ENCODE results near the gene SPATA20.

SPATA20 gene

GRCh38 chr17:50520483-50520882, 26.5 kb upstream of the SPATA20 start:
- no peak for DNase-seq (ENCODE audit: low read depth)

DNA sequence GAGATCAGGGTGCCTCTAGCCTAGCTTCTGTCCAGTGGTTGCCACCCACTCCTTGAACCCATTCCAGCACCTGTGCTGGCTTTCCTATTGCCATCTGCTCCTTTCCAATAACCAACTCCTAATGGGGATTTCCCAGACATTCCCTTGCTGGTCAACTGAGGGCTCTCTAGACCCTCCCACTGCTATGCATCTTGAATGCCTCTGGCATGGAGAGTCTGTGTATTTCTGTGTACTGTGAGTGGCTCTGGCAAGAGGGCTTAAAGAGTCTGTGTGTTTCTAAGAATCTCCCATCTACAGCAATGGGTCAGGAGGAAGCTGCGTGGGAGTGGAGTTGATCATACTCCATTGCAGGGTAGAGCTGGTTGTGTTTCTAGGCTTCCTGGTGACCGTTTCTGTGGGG, 25.5 kb upstream of the SPATA20 start:
- no peak for DNase-seq (ENCODE audit: low read depth)

- no peak for DNase-seq (ENCODE audit: low read depth)
These were observed 24.2 kb upstream of the SPATA20 start for GRCh38 chr17:50522766-50523165.

DNA sequence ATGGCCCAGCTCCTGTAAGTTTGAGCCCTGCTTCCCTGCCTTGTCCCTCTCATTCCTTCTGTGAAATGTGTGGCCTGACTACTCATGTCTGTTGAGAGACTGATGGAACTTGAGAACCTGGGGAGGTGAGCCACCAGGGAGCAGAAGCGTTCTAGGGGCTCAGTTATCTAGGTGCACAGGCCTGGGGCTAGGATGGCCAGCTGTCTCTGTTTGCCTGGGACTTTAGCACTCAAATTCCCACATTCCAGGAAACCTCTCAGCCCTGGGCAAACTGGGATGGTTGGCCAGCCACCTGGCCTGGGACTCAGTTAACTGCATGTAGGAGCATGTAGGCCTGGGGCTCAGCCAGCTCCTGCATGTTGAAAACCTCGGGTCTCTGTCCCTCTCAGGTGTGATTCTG, 23.8 kb upstream of the SPATA20 start:
- DNase-seq (ENCODE audit: low read depth) = no peak

DNA sequence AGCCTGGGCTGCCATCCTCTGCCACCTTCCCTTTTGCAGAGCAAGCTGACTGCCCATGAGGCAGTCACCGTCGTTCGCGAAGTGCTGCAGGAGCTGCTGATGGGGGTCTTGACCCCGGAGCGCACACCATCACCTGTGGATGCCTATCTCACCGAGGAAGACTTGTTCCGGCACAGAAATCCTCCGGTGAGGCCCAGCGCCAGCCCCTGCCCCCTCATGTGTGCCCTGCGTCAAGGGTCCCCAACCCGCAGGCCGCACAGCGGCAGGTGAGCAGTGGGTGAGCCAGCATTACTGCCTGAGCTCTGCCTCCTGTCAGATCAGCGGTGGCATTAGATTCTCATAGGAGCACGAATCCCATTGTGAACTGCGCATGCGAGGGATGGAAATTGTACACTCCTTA, 22.1 kb upstream of the SPATA20 start:
- DNase-seq (ENCODE audit: low read depth) = no peak

GRCh38 chr17:50527155-50527762, 19.7 kb upstream of the SPATA20 start:
- no peak for DNase-seq (ENCODE audit: low read depth)

DNA sequence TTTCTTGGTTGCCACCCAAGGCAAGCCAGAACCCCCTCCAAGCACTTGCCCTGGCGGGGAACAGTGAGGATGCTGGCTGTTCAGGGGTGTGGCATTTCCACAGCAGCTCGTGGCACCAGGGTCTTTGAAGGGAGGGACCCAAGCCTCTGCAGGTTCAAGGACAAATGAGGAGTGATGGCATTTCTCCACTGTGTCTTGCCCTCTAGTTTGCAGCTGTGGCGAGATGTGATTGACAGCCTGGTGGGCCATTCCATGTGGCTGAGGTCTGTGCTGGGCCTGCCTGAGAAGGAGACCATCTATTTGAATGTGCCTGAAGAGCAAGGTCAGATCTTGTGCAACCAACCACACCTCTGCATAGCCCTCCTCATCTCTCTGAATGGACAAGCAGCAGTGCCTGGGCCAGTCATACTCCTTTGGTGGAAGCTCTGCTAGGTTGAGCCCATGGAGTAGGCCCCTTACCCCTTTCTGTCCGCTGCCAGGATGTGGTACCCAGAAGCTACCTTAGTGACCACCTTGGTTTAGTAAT, 19.0 kb upstream of the SPATA20 start:
- no peak for DNase-seq (ENCODE audit: low read depth)

GRCh38 chr17:50529849-50530248, 17.1 kb upstream of the SPATA20 start:
- DNase-seq (ENCODE audit: low read depth) = no peak

DNA sequence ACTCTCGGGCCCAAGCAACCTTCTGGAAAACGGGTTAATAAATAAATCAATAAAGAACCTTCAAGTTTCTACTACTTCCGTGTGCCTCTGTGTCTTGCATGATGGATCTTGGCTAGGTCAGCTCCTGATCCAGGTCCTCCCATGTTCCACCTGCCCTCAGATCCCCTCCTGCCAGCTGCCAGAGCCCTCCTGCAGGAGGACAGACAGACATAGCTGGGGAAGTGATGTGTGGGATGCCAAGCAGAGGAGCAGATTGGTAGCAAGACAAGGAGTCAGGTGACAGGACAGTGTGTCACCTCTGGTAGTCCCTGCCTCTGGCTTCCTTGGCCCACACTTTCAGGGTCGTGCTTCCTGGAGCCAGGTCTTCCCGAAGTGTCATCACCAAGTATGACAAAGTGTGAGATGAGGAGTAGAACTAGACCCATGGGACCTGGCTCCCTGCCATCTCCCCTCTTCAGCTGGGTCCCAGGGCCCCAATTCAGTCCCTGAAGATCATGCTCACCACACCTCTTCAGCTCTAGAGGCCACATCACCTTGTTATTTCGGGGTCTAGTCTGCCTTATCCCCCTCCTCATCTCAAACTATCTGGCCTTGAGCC, 15.4 kb upstream of the SPATA20 start:
- no peak for DNase-seq (ENCODE audit: low read depth)

DNA sequence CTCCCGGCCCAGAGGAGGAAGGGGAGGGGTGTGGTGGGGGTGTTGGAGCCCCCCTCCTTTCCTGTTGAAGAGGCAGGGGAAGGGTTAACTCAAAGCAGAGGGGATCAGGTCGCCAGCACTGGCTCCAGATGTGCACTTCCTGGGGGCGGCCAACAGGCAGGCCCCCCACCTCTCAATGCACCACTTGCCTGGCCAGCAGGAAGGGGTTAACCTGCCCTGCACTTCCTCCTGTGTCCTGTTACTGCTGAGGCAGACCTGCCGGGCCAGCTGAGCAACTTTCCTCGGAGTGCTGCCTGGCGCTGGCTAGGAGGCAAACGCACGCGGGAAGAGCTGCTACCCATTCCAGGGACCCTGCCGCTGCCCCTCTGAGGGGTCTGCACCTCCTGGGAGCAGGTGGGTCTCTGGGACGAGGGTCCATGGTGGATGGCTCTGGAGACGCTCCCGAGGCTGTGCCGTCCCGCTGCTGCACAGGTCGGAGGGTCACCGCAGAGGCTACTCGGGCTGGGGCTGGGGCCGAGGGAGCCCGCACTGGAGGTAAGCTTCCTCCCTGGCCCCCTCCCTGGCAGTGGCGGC, 14.4 kb upstream of the SPATA20 start, which contains the start of gene EPN3:
Gene EPN3, plus strand, starts transcription at position 284 of the 573 bp plus-strand sequence. CDS start 3,822 bp downstream, outside the sequence.
- DNase-seq (ENCODE audit: low read depth) = no peak

DNA sequence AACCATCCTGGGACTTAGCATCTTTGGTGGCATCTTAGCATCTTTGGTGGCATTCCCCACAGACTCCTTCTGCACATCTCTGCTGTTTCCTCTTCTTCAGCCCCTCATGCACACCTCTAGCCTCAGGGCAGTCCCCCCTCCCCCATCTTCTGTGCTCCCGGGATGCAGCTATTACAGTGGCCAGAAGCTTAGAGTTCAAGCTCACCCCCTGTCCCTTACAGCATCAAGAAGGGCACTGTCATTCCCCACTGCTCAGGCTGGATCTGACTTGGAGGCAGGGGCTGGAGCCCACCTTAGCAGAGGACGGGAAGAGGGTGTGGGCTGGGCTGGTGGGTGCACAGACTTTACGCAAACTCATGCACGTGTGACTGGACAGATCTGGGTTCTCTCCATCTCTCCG, 13.8 kb upstream of the SPATA20 start:
- DNase-seq (ENCODE audit: low read depth) = no peak

DNA sequence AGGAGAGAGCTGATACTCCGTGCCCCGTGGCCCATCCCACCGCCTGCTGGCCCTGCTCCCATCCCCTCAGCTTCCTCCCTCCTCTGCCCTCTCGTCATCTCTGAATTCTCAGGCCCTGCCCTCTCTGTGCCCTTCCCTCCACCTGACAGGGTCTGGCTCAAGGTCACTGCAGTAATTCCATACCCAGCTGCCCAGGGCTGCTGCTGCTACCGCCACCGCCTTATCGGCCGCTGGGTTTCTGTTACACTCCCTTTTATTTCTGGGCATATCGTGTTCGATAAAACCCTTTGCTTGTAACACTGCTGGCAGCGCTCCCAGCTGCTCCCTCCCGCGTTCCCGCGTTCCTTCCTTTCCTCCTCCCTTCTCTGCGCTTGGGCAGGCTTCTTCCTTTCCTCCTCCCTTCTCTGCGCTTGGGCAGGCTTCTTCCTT, 13.2 kb upstream of the SPATA20 start:
- no peak for DNase-seq (ENCODE audit: low read depth)

GRCh38 chr17:50534222-50534978, 12.6 kb upstream of the SPATA20 start:
- DNase-seq (ENCODE audit: low read depth) = no peak

GRCh38 chr17:50534979-50535326, 12.0 kb upstream of the SPATA20 start:
- no peak for DNase-seq (ENCODE audit: low read depth)

GRCh38 chr17:50535407-50535806, 11.6 kb upstream of the SPATA20 start:
- DNase-seq (ENCODE audit: low read depth) = no peak

DNA sequence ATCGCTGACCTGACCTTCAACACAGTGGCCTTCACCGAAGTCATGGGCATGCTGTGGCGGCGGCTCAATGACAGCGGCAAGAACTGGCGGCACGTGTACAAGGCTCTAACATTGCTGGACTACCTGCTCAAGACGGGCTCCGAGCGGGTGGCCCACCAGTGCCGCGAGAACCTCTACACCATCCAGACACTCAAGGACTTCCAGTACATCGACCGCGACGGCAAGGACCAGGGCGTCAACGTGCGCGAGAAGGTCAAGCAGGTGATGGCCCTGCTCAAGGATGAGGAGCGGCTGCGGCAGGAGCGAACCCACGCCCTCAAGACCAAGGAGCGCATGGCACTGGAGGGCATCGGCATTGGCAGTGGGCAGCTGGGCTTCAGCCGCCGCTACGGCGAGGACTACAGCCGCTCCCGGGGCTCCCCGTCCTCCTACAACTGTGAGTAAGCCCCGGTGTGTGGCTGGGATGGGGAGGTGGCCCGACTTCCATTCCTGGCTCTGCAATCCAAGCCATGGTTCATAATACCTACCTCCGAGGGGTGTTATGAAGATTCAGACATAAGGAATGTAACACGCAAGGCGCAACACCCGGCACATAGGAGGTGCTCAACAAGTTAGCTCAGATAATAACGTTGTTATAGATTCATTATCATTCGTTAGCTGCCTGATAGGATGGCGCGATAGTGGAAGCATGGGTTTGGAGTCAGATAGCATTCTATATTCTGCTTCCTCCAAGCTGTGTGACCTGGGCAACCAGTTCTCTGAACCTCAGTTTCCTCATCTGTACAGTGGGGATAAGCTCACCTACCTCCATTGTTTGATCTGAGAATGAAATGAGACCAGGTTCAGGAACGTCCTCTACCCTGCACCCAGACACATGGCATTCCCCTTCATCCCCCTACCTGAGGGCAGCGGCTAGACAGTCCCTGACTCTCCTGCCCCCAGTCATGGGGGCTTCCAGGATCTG, 10.0 kb upstream of the SPATA20 start:
- DNase-seq (ENCODE audit: low read depth) = no peak

GRCh38 chr17:50537721-50538548, 9.0 kb upstream of the SPATA20 start:
- DNase-seq (ENCODE audit: low read depth) = no peak

- DNase-seq (ENCODE audit: low read depth) = no peak
These were observed 8.2 kb upstream of the SPATA20 start for GRCh38 chr17:50538549-50539410.

DNA sequence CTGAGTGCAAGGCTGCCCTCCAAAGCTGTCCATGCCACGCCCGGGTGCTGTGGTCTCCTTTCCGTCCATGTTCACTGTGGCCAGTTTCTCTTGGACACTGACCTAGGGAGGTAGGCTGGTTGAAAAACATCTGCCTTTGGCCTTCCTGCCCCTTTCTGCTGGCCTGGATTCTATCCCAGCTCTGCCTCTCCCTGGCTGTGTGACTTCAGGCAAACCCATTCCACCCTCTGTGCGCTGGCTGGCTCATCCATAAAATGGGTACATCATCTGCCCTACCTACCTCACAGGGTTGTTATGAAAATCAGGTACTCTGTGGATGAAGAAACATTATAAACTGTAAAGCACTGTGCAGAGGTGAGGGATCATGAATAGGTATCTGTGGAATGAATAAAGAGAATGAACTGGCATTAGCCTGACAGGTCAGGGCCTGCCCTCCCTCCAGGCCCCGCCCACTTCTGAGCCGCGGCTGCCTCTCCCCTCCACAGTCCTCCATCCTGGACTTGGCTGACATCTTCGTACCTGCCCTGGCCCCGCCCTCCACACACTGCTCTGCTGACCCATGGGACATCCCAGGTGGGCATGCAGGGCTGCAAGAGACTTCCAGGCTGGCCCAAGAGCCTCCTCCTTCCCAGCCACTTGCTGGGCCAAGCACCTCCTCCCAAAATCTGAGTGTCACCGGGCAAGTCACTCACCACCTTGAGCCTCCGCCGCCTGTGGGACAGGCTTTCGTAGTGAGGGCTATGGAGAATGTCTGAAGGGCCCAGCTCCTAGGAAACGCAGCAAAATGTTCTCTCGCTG, 7.0 kb upstream of the SPATA20 start:
- no peak for DNase-seq (ENCODE audit: low read depth)
